NK-92 (cell line): ENCODE data around the gene STAG3.

Source experiments
- DNase-seq: peaks from one replicate; lab custom pipeline; 2025; ENCODE audit not compliant: unreplicated experiment; lab: John Stamatoyannopoulos, UW

STAG3 gene

DNA sequence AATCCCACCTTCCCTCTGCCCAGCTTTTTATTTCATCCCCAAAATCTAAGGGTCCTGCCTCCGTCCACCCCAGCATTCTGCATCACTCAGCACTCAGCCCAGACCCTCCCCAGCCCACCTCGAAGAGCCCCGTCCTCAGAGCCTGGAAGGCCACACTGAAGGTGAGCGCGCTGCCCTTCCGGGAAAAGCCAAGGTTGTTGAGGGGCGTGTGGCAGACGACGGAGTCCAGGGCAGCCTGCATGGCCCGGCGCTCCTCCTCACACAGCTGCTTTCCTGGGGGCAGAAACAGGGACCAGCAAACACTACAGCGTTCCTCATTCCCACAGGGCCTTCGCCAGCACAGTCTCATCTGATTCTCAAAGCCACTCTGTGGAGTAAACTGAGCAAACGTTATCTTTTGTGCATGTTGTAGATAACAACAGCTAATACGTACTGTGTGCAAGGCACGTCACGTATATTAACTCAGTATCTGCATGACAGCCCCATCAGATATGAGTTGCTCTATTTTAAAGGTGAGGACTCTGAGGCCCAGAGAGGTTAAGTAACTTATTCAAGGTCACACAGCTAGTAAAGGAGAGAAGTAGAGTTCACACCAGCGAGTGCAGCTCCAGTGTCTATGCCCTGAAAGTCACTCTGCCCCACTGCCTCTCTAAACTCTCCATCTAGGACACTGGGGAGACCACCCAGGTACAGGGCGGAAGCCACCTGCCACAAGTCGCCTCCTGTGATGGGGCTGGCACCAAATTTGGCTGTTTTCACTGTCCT, 22.0 kb upstream of the STAG3 start:
- no peak for DNase-seq

GRCh38 chr7:100156331-100157068, 21.2 kb upstream of the STAG3 start:
- DNase-seq, result no peak

DNA sequence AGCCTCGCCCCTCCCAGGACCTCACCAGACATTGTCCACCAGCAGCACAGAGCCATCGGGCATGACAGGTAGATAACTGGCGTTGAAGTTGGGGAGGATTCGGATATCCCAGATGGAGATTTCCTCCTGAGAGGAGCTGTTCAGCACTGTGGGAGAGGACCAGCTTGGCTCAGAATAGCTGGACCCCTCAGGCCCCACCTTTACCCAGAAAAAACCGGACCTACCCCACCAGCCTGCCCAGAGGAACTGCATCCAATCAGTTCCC, 20.7 kb upstream of the STAG3 start:
- DNase-seq, result no peak

GRCh38 chr7:100157334-100158228, 20.1 kb upstream of the STAG3 start:
- DNase-seq, result no peak

- peak; percentile 33 for DNase-seq
Measured at GRCh38 chr7:100158229-100159098, 19.3 kb upstream of the STAG3 start, which contains the start of gene TRAPPC14. Gene TRAPPC14, minus strand, starts transcription at chr7:100158723. Its CDS starts 224 bp downstream, at chr7:100158499.

GRCh38 chr7:100159099-100159623, 18.6 kb upstream of the STAG3 start:
- DNase-seq, result no peak

DNA sequence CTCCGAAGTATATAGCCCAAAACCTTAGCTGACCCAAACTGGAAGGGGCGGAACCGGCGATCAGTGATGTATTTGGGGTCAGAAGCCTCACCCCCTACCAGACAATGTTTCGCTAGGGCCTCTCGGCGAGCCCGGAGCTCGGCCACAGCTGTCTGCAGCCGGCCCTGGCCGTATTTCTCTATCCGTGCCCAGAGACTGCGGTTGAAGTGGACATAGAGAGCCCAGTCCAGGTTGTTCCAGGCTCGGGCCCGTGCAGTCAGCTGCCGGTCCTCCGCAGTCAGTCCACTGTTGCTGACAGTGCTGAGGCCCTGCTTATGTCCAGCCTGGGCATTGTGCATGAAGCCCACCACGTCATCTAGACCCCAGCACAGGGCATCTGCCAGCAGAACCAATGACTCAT, 17.7 kb upstream of the STAG3 start:
- DNase-seq, result no peak

DNA sequence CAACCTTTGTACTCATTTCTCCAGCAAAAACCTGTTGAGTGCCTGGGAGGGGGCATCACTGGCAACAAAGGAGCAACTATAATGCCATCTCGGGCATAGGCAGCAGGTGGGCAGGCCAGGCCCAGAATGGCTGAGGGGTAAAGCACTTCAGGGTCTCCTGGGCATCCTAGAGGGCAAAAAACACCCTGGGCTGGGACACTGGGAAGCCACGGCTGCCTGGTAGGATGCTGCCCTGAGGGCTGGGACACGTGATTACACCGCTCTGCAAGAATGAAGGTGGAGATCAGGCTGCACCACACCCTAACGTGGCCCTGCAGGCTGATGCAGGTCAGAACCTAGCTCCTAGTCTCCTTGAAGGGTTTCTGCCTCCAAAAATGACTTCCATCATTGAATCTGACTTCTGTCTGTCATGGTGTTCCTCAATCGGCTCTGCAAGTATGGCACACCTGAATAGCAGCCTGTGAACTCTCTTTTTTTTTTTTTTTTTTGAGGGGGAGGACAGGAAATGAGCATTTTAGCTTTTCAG, 14.6 kb upstream of the STAG3 start:
- no peak for DNase-seq

- DNase-seq, result no peak
Measured at GRCh38 chr7:100163871-100164270, 13.8 kb upstream of the STAG3 start.

GRCh38 chr7:100166317-100166940, 11.3 kb upstream of the STAG3 start:
- DNase-seq, result no peak

- DNase-seq, result no peak
Measured at GRCh38 chr7:100166970-100167911, 10.5 kb upstream of the STAG3 start.

- no peak for DNase-seq
Measured at GRCh38 chr7:100167912-100168323, 9.8 kb upstream of the STAG3 start.

DNA sequence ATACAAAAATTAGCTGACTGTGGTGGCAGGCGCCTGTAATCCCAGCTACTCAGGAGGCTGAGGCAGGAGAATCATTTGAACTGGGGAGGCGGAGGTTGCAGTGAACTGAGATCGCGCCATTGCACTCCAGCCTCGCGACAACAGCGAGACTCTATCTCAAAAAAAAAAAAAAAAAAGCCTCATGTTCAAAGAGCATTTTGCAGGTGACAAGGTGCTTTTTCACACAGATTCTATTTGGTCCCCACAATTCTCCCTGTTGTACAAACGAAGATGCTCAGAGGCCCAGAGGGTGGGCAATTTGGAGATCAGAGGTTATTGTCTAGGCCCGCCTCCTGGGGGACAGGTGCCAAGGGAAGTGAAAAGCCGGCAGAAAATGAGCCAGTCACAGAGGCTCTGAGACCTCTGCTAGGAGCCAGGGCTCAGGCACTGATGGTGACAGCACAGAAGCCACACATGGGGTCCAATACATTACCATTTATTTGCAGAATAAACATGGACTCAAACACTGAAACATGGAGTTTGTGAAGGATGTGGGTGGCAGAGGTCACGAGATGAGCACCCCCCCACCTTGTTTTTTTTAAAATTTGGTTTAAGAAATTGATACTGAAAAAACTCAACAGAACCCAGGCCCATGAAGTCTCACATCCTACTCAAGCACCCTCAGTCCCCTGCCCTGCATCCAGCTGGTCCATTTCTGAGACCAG, 8.4 kb upstream of the STAG3 start:
- no peak for DNase-seq

- no peak for DNase-seq
Measured at GRCh38 chr7:100170101-100170897, 7.4 kb upstream of the STAG3 start.

DNA sequence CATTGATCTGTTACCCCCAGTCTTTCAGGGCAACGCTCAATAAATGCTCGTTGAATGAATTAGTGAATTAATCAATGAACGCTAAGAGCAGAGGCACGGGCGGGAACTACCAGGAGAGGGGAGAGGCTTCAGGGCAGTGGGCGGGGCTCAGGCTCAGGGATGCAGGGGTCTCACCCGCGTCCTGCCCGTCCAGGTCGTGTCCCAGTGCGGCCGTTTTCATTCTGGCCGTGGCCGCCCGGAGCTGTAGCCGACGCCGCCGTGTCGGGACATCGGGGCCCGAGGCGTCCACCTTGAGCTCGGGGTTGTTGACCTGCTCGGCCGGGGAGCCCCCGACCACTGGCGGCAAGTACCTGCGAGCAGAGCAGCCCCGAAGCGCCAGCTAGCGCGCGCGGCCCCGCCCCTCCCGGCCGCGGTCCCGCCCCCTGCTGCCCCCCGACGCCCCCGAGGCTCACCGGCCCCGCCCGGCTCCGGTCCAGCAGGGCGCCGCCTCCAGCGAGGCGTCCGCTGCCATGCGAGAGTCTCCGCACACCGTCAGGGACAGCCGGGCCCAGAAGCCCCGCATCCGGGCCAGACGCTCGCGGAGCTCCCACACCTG, 6.5 kb upstream of the STAG3 start:
- DNase-seq, result no peak

DNA sequence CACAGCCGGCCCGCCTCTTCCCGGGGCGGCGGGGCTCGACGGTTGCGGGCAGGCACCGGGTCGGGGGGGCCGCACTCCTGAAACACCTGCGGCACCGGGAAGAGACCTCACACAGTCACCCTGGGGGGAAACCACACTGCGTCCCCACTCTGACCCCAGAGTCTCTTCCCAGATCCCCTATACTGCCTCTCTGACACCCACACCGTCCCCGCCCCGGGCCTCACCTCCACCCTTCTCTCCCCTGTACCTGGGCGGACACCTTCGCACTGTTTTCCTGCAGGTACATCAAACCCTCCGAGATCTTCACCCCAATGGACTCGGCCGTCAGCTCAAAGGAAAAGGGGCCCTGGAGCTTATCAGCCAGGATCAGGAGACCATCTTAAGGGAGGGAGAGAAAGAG, 5.9 kb upstream of the STAG3 start:
- no peak for DNase-seq
